Measurements from ENCODE around the gene PLXNA1. TPM values are rescaled to one million over a fixed set of nuclear protein-coding genes. Genes with fewer than 3 reads are reported as not detected.

The PLXNA1 gene
- total and polyA plus RNA-seq, 2 of the 8 experiments (the other 6 are each of a cell fraction or from before 2014, with no cell fraction given) = 47.5 to 54.9 TPM

GRCh38 chr3:126970101-126970500, 12.8 kb upstream of the PLXNA1 start:
- no peaks in the 10 kb centered on the region for H3K36me3 ChIP-seq (ENCODE audit: control insufficient read depth in 2 of 4, insufficient read depth in 4 of 4, low read length in 3 of 4)
- no peaks in the 10 kb centered on the region for H3K27me3 ChIP-seq (replicated peaks in 1 of 4; ENCODE audit: control insufficient read depth in 3 of 4, extremely low read depth in 1 of 4, insufficient read depth in 3 of 4, low read length in 3 of 4)
- H3K79me1 ChIP-seq (ENCODE audit: low read depth, low read length) = no peaks in the 10 kb centered on the region
- H3K27ac ChIP-seq (ENCODE audit: low read depth, low read length) = no peak overlapping the region
- peaks cover 0 to 2% of the 10 kb centered on the region in 2 experiments for H4K20me1 ChIP-seq (replicated peaks in 1 of 2; ENCODE audit: control insufficient read depth in 1 of 2, insufficient read depth in 2 of 2, low read length in 2 of 2)
- ChIA-PET POLR2A (ENCODE audit: partially characterized antibody) (interaction anchor here (1.0 kb wide), 1 partner anchor 11 kb away, joined by 4 read pairs; no protein-coding TSS in a partner anchor), CTCF (ENCODE audit: partially characterized antibody) (interaction anchor here (0.9 to 1.6 kb wide), 6 partner anchors 10 to 223 kb away, joined by 3 to 5 read pairs (median 4); no protein-coding TSS in a partner anchor)
- DNase-seq (ENCODE audit: low read depth in 1 of 2, low spot score in 2 of 2) = no peak
- peaks cover 2 to 8% of the 10 kb centered on the region in 2 experiments; a peak in 2 of 4 replicates for H3K9me3 ChIP-seq (ENCODE audit: insufficient read depth in 2 of 2, low read depth in 1 of 2, low read length in 1 of 2)
- WGBS, 2 experiments (ENCODE audit: extremely low coverage in 1 of 2, insufficient coverage in 1 of 2, insufficient read length in 1 of 2, insufficient replicate concordance in 2 of 2, low coverage in 1 of 2, low lambda C conversion rate in 2 of 2, missing lambda C conversion rate in 1 of 2) = 90% methylated on average over 5 of the region's 5 CpGs; no CpG with 5 or more reads in 1 of the 2 experiments
- H3K9ac ChIP-seq (replicated peaks in 1 of 4; ENCODE audit: extremely low read depth in 1 of 4, low read depth in 3 of 4, low read length in 3 of 4) = no peak overlapping the region
- no peak for FAIRE-seq
- no peak overlapping the region for H3K14ac ChIP-seq (ENCODE audit: insufficient read length)
- no peak overlapping the region for H4K5ac ChIP-seq (ENCODE audit: insufficient read length, low read depth, low read length)
- no peak overlapping the region for H2BK5ac ChIP-seq (ENCODE audit: low read depth, low read length)
- no peak overlapping the region for H2AK5ac ChIP-seq (ENCODE audit: low read depth, low read length)
- no peak overlapping the region for H3K23ac ChIP-seq (ENCODE audit: insufficient read length)
- no peak overlapping the region for H2BK15ac ChIP-seq (ENCODE audit: low read length)
- H3K79me2 ChIP-seq (ENCODE audit: control insufficient read depth in 1 of 2, insufficient read depth in 2 of 2, low read length in 2 of 2) = no peaks in the 10 kb centered on the region
- no peak overlapping the region for H3K4me3 ChIP-seq (ENCODE audit: extremely low read depth in 1 of 4, insufficient read depth in 2 of 4, low read depth in 3 of 4, low read length in 4 of 4)
- H4K8ac ChIP-seq (ENCODE audit: extremely low read depth, insufficient read depth, low read length) = no peak overlapping the region
- no peaks in the 10 kb centered on the region for H3K23me2 ChIP-seq (ENCODE audit: low read depth, low read length)
- H3K4me1 ChIP-seq (replicated peaks in 1 of 4; ENCODE audit: control insufficient read depth in 3 of 4, insufficient read depth in 4 of 4, low read length in 3 of 4) = peaks cover 2 to 10% (median 5%) of the 10 kb centered on the region in 4 experiments; a peak in 4 of 7 replicates
- no peak overlapping the region for H3K56ac ChIP-seq (replicated peaks; ENCODE audit: insufficient read length, low read depth, low read length)
- no peak overlapping the region for H2BK12ac ChIP-seq (ENCODE audit: low read depth, low read length)
- H2BK120ac ChIP-seq (replicated peaks; ENCODE audit: low read depth, low read length) = no peak overlapping the region
- no peak overlapping the region for H2BK20ac ChIP-seq (ENCODE audit: low read length)
- H4K91ac ChIP-seq (replicated peaks; ENCODE audit: insufficient read length, low read length) = no peak overlapping the region
- no peak overlapping the region for H3K18ac ChIP-seq (ENCODE audit: extremely low read depth, low read length)
- no peak overlapping the region for H3K4ac ChIP-seq (replicated peaks; ENCODE audit: insufficient read length, low read depth, low read length)
- H3K4me2 ChIP-seq (ENCODE audit: insufficient read depth in 1 of 2, low read depth in 2 of 2, low read length in 2 of 2) = no peak overlapping the region
- H2AFZ ChIP-seq (ENCODE audit: low read length) = no peak overlapping the region
- TF ChIP-seq GABPA (IDR thresholded peaks at IDR 0.05; ENCODE audit: borderline replicate concordance, insufficient read depth, low read length) = no peak
- no peak for TF ChIP-seq JUND (IDR thresholded peaks at IDR 0.05; ENCODE audit: low read length)
- TF ChIP-seq SRF (IDR thresholded peaks at IDR 0.05; ENCODE audit: low read depth, low read length) = no peak
- no peak for TF ChIP-seq SP2 (IDR thresholded peaks at IDR 0.05; ENCODE audit: low read length)
- TF ChIP-seq HDAC2 (IDR thresholded peaks at IDR 0.05; ENCODE audit: borderline replicate concordance in 1 of 2, low read depth in 2 of 2, low read length in 2 of 2) = no peak
- no peak for TF ChIP-seq SUZ12 (IDR thresholded peaks at IDR 0.05; ENCODE audit: low read length)
- TF ChIP-seq ATF3 (IDR thresholded peaks at IDR 0.05; ENCODE audit: insufficient read depth, low read depth, low read length) = no peak
- TF ChIP-seq EGR1 (IDR thresholded peaks at IDR 0.05; ENCODE audit: borderline replicate concordance, low read depth, low read length) = no peak
- no peak for TF ChIP-seq BCL11A (IDR thresholded peaks at IDR 0.05; ENCODE audit: low read depth in 2 of 2, low read length in 2 of 2)
- TF ChIP-seq EZH2 (IDR thresholded peaks at IDR 0.05; ENCODE audit: low read depth, low read length, severe bottlenecking) = no peak
- no peak for TF ChIP-seq NANOG (IDR thresholded peaks at IDR 0.05; ENCODE audit: insufficient read depth, low read depth, low read length, poor library complexity, severe bottlenecking)
- no peak for TF ChIP-seq CEBPB (IDR thresholded peaks at IDR 0.05; ENCODE audit: low read depth, low read length)
- TF ChIP-seq CBX8 (IDR thresholded peaks at IDR 0.05; ENCODE audit: borderline replicate concordance, low read depth, low read length) = no peak

Measured in H1 (cell line).